Activated T-helper 1 cell treated with anti-CD3 and anti-CD28 coated beads, Interleukin-12 subunit alpha, Interleukin-12 subunit beta, Interleukin-2, Interleukin-4 antibody, amounts not matched to agents 30 ng/mL and 10 ng/mL and 1 ng/mL, durations not matched to agents 14 hours and 24 hours and 36 hours (primary cell): ENCODE results near the gene SHROOM2. TPM values are rescaled to one million over a fixed set of nuclear protein-coding genes. Genes with fewer than 3 reads are reported as not detected.

ENCODE experiments used
- DNase-seq: peaks from one replicate; pipeline ENCODE4 v3.0.0; 2021; ENCODE audit warnings: low spot score
- H3K27ac Mint-ChIP-seq: one replicate; pipeline ENCODE4 v1.8.0; 2021; ENCODE audit warnings: mild to moderate bottlenecking, mixed read lengths
- H3K27me3 Mint-ChIP-seq: one replicate; pipeline ENCODE4 v1.8.0; 2022; ENCODE audit warnings: mild to moderate bottlenecking, moderate library complexity, mixed read lengths; ENCODE audit not compliant: insufficient read depth
- H3K36me3 Mint-ChIP-seq: one replicate; pipeline ENCODE4 v1.8.0; 2021; ENCODE audit warnings: low read depth, mixed read lengths
- H3K4me1 Mint-ChIP-seq: one replicate; pipeline ENCODE4 v1.8.0; 2021; ENCODE audit warnings: low read depth, mixed read lengths
- H3K4me3 Mint-ChIP-seq: one replicate; pipeline ENCODE4 v1.8.0; 2021; ENCODE audit warnings: mild to moderate bottlenecking, moderate library complexity, mixed read lengths
- H3K9me3 Mint-ChIP-seq: one replicate; pipeline ENCODE4 v1.8.0; 2021; ENCODE audit warnings: mixed read lengths
- intact Hi-C: fragments of 100-400 bp; cut with micrococcal nuclease; formaldehyde crosslinking; loops from one replicate; pipeline ENCODE4 v1.15.1; 2024
- total RNA-seq: library from RNA; stranded (reverse); gene quantifications from 2 replicates; pipeline ENCODE4 v1.2.3, GENCODE V29; 2022

SHROOM2 gene, protein sequence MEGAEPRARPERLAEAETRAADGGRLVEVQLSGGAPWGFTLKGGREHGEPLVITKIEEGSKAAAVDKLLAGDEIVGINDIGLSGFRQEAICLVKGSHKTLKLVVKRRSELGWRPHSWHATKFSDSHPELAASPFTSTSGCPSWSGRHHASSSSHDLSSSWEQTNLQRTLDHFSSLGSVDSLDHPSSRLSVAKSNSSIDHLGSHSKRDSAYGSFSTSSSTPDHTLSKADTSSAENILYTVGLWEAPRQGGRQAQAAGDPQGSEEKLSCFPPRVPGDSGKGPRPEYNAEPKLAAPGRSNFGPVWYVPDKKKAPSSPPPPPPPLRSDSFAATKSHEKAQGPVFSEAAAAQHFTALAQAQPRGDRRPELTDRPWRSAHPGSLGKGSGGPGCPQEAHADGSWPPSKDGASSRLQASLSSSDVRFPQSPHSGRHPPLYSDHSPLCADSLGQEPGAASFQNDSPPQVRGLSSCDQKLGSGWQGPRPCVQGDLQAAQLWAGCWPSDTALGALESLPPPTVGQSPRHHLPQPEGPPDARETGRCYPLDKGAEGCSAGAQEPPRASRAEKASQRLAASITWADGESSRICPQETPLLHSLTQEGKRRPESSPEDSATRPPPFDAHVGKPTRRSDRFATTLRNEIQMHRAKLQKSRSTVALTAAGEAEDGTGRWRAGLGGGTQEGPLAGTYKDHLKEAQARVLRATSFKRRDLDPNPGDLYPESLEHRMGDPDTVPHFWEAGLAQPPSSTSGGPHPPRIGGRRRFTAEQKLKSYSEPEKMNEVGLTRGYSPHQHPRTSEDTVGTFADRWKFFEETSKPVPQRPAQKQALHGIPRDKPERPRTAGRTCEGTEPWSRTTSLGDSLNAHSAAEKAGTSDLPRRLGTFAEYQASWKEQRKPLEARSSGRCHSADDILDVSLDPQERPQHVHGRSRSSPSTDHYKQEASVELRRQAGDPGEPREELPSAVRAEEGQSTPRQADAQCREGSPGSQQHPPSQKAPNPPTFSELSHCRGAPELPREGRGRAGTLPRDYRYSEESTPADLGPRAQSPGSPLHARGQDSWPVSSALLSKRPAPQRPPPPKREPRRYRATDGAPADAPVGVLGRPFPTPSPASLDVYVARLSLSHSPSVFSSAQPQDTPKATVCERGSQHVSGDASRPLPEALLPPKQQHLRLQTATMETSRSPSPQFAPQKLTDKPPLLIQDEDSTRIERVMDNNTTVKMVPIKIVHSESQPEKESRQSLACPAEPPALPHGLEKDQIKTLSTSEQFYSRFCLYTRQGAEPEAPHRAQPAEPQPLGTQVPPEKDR (N-terminal part only)
- not detected in 2 replicates for total RNA-seq

GRCh38 chrX:9785944-9786797, at the start of gene SHROOM2:
Gene SHROOM2 (plus strand): TSS chrX:9786429. CDS start chrX:9786546, 117 bp downstream.
- no peak for DNase-seq
- H3K36me3 Mint-ChIP-seq, result no peaks in the 10 kb centered on the region
- no peak within 1 kb of the TSS for H3K27ac Mint-ChIP-seq
- no peak within 1 kb of the TSS for H3K4me3 Mint-ChIP-seq
- H3K9me3 Mint-ChIP-seq, result no peaks in the 10 kb centered on the region
- H3K4me1 Mint-ChIP-seq, result no peaks in the 10 kb centered on the region
- H3K27me3 Mint-ChIP-seq, result peaks cover 23% of the 10 kb centered on the region
- intact Hi-C loops, result no loop called here

- intact Hi-C loops, result no loop called here
- DNase-seq, result no peak
- H3K27me3 Mint-ChIP-seq, result peaks cover 2% of the 10 kb centered on the region
- no peaks in the 10 kb centered on the region for H3K4me1 Mint-ChIP-seq
- no peaks in the 10 kb centered on the region for H3K9me3 Mint-ChIP-seq
- no peak overlapping the region for H3K4me3 Mint-ChIP-seq
- H3K36me3 Mint-ChIP-seq, result no peaks in the 10 kb centered on the region
- H3K27ac Mint-ChIP-seq, result no peak overlapping the region
Observed at GRCh38 chrX:9737363-9737762, 48.9 kb upstream of the SHROOM2 start.

- H3K27ac Mint-ChIP-seq, result no peak overlapping the region
- intact Hi-C loops, result no loop called here
- H3K4me3 Mint-ChIP-seq, result no peak overlapping the region
- H3K9me3 Mint-ChIP-seq, result no peaks in the 10 kb centered on the region
- no peak for DNase-seq
- no peaks in the 10 kb centered on the region for H3K4me1 Mint-ChIP-seq
- no peaks in the 10 kb centered on the region for H3K36me3 Mint-ChIP-seq
- H3K27me3 Mint-ChIP-seq, result peaks cover 2% of the 10 kb centered on the region
Observed at GRCh38 chrX:9738151-9738550, 48.1 kb upstream of the SHROOM2 start.

- no peak overlapping the region for H3K27ac Mint-ChIP-seq
- no peaks in the 10 kb centered on the region for H3K9me3 Mint-ChIP-seq
- peaks cover under 1% of the 10 kb centered on the region for H3K27me3 Mint-ChIP-seq
- no peaks in the 10 kb centered on the region for H3K36me3 Mint-ChIP-seq
- no peaks in the 10 kb centered on the region for H3K4me1 Mint-ChIP-seq
- no peak overlapping the region for H3K4me3 Mint-ChIP-seq
- intact Hi-C loops, result no loop called here
- no peak for DNase-seq
Observed at GRCh38 chrX:9739130-9739529, 47.1 kb upstream of the SHROOM2 start.

- H3K4me3 Mint-ChIP-seq, result no peak overlapping the region
- DNase-seq, result no peak
- no peaks in the 10 kb centered on the region for H3K36me3 Mint-ChIP-seq
- intact Hi-C loops, result no loop called here
- no peaks in the 10 kb centered on the region for H3K27me3 Mint-ChIP-seq
- H3K9me3 Mint-ChIP-seq, result peaks cover 10% of the 10 kb centered on the region
- H3K4me1 Mint-ChIP-seq, result peaks cover 7% of the 10 kb centered on the region
- H3K27ac Mint-ChIP-seq, result no peak overlapping the region
Observed at GRCh38 chrX:9745417-9746115, 40.7 kb upstream of the SHROOM2 start.

DNA sequence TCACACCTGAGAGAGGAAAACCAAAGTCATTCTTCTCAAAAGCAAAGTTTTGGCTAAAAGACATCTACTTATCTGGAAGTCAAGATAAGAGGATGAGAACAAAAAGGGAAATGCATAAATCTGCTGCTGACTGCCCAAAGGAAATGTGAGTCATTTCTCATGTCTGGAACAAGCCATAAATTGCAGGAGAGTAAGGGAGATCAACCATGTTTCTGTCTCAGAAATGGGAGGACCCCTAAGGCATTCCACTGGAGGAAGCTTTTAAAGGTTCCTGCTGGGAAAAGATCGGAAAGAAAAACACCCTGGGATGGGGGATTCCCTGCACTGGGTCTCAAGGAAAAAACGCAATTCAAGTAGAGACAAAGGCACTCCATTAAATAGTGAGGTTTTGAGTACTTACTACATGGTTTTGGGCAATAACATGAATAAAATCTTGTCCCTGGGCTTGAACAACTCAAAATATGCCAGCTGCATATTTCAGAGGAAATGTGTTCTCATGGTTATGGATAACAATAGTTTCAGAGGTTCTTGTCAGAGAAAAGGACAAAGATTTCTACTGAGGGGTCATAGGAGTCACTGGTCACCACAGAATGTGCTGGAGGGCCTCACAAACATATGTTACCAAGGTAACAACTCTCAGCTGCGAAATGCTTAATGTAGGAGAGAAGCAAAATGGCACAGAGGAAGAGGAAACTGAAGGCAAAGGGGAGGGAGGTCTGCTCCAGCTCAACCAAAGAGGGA, 39.9 kb upstream of the SHROOM2 start:
- H3K36me3 Mint-ChIP-seq, result no peaks in the 10 kb centered on the region
- H3K27me3 Mint-ChIP-seq, result no peaks in the 10 kb centered on the region
- DNase-seq, result no peak
- H3K27ac Mint-ChIP-seq, result no peak overlapping the region
- peaks cover 7% of the 10 kb centered on the region for H3K4me1 Mint-ChIP-seq
- H3K4me3 Mint-ChIP-seq, result no peak overlapping the region
- intact Hi-C loops, result no loop called here
- H3K9me3 Mint-ChIP-seq, result peaks cover 10% of the 10 kb centered on the region

DNA sequence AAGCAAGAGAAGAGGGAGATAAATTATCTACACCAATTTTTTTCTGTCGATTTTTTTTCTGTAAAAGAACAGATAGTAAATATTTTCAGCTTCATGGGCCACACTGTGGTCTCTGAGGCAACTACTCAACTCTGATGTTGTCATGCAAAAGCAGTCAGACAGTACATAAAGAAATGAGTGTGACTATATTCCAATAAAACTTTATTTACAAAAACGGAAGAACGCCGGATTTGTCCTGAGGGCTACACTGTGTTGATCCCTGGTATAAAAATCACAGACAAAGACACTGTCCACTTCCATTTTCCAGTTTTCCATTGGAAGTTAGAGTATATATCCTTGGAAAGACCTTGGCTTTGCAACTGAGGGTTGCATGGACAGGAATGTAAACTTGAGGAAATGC, 38.6 kb upstream of the SHROOM2 start:
- Mint-ChIP-seq H3K9me3 (peaks cover 10% of the 10 kb centered on the region), H3K4me1 (peaks cover 7% of the 10 kb centered on the region), H3K27ac (no peak overlapping the region), H3K4me3 (no peak overlapping the region), H3K36me3 (no peaks in the 10 kb centered on the region), H3K27me3 (no peaks in the 10 kb centered on the region)
- intact Hi-C loops, result no loop called here
- DNase-seq, result no peak

GRCh38 chrX:9749146-9749692, 37.0 kb upstream of the SHROOM2 start:
- Mint-ChIP-seq H3K27ac (no peak overlapping the region), H3K4me1 (peaks cover 7% of the 10 kb centered on the region), H3K36me3 (no peaks in the 10 kb centered on the region), H3K4me3 (no peak overlapping the region), H3K27me3 (no peaks in the 10 kb centered on the region), H3K9me3 (peaks cover 10% of the 10 kb centered on the region)
- intact Hi-C loops, result no loop called here
- DNase-seq, result no peak

- H3K9me3 Mint-ChIP-seq, result no peaks in the 10 kb centered on the region
- H3K27ac Mint-ChIP-seq, result no peak overlapping the region
- H3K4me3 Mint-ChIP-seq, result no peak overlapping the region
- H3K4me1 Mint-ChIP-seq, result no peaks in the 10 kb centered on the region
- peaks cover 5% of the 10 kb centered on the region for H3K27me3 Mint-ChIP-seq
- intact Hi-C loops, result no loop called here
- no peaks in the 10 kb centered on the region for H3K36me3 Mint-ChIP-seq
- DNase-seq, result no peak
Observed at GRCh38 chrX:9757366-9757765, 28.9 kb upstream of the SHROOM2 start.

DNA sequence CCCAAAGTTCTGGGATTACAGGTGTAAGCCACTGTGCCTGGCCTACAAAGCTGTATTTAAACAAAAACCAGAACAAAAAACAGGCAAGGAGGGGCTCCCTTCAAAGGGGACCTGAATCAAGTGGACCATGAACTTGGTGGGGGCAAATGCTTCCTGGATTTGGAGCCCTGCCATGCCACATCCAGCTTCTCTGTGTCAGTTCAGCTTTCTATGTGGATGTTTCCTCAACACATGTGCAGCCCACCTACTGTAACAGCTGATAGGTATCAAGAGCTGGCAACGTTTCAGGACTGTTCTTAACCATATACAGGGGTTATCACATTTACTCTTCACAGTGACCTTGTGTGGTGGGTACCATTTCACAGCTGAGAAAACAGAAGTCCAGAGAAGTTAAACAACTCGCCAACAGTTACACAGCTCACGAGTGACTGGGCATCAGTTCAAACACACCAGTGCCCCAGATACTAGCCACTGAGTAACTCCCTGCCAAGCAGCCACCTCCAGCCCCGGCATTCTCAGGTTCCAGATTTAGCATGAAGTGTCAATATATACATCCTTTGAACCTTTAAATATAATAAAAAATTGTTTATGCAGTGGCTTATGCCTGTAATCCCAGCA, 28.1 kb upstream of the SHROOM2 start:
- no peak for DNase-seq
- H3K4me1 Mint-ChIP-seq, result no peaks in the 10 kb centered on the region
- peaks cover 5% of the 10 kb centered on the region for H3K27me3 Mint-ChIP-seq
- no peaks in the 10 kb centered on the region for H3K36me3 Mint-ChIP-seq
- H3K27ac Mint-ChIP-seq, result no peak overlapping the region
- intact Hi-C loops, result no loop called here
- H3K4me3 Mint-ChIP-seq, result no peak overlapping the region
- no peaks in the 10 kb centered on the region for H3K9me3 Mint-ChIP-seq

DNA sequence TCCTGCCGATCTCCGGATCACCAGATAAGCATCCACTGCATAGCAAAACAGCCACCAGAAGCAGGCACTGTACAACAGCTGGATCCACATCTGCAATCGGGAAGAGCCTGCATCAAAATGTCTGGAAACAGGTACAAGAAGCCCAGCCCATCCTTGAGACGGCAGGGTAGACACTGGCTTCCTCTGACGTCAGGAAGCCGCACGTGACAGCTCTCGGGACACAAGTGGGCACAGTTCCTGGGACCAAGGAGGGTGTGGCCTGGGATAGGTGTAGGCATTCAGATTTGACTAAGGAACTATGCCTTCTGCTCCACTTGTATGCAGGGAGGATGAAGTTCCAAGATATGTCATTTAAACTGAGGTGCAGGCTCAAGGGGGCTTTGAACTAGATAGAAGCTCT, 26.9 kb upstream of the SHROOM2 start:
- Mint-ChIP-seq H3K27ac (no peak overlapping the region), H3K36me3 (no peaks in the 10 kb centered on the region), H3K9me3 (no peaks in the 10 kb centered on the region), H3K4me1 (no peaks in the 10 kb centered on the region), H3K27me3 (peaks cover 8% of the 10 kb centered on the region), H3K4me3 (no peak overlapping the region)
- no peak for DNase-seq
- intact Hi-C loops, result no loop called here
